NCI-H128 (cell line): Measurements from ENCODE around the gene CHST5.

Source experiments
- DNase-seq: peaks from one replicate; lab custom pipeline; 2025; ENCODE audit not compliant: unreplicated experiment; lab: John Stamatoyannopoulos, UW

CHST5 gene

DNA sequence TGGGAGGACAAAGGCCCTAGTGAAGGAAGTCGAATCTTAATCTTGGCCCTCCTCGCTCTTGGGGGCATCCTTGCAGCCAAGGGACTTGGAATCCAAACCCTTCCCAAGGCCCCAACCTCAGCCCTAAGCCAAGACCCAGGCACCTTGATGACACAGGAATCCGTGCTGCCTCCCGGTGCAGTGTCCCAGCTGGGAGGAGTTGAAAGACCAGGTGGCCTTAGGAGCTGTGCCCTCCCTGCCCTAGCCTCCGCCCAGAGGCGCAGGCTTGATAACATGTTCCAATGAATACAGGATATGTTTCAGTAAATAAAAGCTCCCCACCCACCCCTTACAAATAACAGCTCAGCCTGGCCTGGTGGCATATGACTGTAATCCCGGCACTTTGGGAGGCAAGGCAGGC, at the start of gene CHST5:
CHST5 (minus strand) TSS at position 208 of the 400 bp plus-strand sequence. CDS start 5,724 bp downstream, outside the sequence.
- DNase-seq = no peak

DNA sequence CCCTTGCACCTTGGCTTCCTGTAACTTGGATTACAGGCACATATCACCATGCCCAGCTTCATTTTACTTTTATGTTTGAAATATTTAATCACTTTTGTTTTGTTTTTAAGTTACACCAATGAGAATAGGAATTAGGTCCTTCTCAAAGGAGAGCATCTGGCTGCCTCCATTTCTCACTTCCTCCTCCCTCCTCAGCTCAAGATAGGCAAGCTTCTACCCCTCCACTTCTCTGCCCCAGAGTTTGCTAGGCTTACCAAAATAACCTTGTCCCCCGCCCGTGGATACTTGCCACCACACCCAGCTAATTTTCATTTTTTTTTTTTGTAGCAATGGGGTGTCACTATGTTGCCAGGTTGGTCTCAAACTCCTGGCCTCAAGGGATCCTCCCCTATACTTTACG, 48.2 kb upstream of the CHST5 start:
- no peak for DNase-seq

DNA sequence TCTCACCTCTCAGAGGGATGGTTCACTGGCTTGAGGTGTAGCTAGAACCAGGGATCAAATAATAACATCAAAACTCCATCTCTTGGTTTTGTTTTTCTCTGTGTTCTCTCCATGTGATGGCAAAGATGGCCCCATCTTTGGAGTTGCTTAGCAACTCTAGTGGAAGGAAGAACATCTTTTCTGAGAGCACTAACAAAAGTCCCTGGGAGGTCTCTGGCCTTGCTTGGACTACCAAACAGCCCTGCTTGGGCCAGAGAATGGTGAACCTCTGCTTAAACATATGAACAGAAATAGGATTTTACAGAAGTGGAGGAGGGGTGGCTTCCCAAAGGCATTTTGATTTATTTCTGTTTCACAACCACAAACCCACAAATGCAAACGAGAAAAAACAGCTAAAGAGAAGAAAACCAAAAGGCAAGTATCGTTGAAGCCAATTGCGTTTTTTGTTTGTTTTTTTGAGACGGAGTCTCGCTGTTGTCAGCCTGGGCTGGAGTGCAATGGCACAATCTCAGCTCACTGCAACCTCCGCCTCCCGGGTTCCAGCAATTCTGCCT, 43.5 kb upstream of the CHST5 start:
- no peak for DNase-seq

DNA sequence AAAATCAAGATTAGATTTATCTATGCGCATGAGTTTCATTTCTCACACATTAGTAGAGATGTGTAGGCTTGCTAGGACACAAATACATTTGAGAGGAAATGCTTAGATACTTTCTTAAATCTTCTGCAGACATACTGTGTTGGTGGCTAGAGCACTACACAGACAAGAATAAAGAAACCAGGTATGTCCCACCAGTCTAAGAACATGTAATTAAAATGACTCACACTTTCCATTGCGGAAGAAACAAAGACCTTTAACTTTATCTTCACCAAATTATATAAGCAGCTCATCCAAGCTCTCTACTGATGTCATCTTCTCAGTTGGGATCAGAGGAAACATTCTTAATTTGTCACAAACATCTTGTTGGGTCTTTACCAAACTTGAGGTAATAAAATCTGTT, 42.8 kb upstream of the CHST5 start:
- DNase-seq = no peak

DNA sequence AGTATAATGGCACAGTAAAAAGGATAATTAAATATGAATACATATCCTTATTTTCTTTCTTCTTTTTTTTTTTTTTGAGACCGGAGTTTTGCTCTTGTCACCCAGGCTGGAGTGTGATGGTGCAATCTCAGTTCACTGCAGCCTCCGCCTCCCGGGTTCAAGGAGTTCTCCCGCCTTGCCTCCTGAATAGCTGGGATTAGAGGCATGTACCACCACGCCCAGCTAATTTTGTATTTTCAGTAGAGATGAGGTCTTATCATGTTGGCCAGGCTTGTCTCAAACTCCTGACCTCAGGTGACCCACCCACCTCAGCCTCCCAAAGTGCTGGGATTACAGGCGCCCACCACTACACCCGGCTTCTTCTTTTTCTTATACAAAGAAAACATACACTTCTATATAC, 42.3 kb upstream of the CHST5 start:
- no peak for DNase-seq

DNA sequence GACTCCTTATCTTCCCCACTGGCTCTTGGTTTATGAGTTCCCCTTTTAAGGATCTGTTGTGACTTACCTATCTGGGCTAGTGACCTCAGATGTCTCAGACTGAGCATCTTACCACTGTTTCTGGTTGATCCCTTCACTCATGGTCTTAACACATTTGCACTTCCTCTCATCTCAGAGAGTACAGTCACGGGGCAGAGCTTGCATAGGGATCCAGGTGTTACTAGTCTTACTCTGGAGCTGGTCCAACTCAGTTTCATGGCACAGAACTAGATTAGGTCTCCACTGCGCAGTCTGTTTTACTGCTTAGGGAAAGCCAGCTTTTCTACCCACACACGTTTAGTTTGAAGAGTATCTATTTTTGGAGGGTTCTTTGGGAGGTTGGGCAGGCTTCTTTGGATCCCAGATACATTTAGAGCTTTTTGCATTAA, 40.5 kb upstream of the CHST5 start:
- no peak for DNase-seq

DNA sequence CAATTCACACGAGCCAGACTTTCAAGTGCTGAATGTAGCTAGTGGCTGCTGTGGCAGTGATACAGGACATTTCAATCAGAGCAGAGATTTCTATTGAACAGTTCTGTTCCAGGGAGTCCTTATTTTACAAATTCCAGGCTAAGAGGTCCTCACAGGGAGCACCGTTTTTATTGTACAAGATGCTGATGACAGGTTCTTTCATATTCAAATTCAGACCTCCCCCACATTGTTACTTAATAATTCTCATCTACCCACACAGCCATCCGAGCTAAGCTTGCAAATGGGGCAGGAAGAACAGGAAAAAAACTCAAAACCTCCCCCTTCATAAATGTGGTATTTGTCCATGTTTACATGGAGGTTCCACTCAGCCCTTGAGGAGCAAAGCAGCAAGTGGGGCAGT, 40.0 kb upstream of the CHST5 start:
- no peak for DNase-seq

DNA sequence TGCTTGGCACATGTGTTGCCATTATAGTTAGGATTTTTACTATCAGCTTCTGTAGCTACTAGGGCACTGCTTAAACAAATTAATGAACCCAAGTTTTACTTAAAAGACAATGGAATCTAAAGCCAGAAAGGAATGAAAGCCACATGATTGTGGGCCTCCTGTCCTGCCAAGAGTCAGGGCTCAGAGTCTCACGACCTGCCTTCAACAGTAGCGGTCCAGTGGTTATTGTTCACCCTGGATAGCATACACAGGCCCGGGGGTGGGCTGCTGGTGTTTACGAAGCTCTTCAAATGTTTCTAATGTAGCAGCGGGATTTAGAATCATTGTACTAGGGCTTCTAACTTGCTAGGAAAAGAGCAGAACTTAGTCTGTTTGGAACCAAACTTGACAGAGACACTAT, 38.0 kb upstream of the CHST5 start:
- DNase-seq = no peak

DNA sequence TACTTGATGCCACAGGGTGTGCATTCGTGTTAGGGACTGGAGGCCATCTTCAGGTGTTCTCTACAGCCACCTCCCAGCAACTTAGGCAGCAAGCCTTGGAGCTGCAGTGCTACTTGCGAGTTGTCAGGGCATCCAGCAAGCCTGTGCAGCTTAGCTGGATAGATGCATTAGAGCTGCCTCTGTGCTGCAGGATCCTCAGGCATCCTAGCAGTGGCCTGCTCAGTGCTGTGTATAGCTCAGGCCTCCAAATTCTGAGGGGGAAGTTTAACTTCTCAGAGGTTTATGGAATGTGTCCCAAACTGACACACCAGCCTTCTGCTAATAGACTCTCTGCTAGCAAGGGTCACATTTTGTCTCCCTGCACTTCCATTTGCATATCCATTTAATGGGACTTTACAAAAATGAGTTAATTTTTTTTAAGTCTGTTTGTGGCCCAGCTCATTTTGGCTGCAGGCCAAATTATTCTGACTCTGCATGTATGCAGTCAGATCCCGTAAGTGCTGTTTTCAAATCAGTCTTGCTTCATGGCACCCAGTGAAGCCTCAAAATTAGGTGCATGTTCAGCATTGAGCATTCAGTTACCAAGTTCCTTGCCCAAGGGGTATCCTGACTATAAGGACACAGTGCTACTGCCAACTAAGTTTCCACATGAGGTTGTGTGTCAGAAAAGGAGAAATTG, 37.1 kb upstream of the CHST5 start:
- DNase-seq = no peak

DNA sequence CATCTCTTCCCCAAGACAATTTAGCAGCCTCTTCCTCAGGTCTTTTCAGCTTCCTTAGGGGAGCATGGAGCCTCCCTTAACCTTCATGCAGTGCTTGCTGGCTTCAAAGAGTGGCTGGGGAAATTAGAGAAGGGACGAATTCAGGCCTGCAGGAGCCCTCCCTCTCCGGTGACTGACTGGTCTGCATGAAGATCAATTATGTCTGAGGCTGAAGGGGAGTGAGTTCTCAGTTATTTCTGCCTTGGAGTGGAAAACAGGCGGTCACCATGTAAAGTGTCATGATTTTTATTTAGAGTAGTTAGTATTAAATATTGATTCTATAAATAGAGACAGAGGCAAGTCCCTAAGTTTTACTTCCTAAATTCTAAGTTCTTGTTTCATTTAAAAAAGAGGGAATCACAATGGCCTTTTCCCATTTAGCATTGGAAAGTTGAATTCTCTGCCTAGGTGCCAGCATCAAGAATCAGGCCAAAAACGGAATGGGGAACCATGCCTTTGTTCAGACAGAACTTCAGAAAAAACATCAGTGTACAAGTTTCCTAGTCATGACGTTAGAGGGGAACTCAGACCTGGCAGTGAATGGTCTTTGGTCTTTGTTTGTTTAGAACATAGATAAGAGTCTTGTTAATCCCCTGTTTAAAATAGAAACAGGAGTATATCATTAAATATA, 34.6 kb upstream of the CHST5 start:
- no peak for DNase-seq

DNA sequence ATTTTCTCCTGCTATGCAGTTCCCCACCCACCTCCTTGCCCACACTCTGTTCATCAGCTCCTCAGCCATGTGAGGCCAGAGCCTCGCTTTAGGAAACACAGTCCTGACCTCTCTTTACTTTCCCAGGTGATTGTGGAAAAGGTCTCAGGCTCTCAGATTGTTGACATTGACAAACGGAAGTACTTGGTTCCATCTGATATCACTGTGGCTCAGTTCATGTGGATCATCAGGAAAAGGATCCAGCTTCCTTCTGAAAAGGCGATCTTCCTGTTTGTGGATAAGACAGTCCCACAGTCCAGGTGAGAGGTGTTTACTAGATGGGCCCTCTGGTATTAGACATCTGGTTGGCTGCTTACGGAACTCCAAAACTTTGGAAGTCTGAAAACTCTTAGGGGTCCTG, 32.0 kb upstream of the CHST5 start:
- DNase-seq = no peak

DNA sequence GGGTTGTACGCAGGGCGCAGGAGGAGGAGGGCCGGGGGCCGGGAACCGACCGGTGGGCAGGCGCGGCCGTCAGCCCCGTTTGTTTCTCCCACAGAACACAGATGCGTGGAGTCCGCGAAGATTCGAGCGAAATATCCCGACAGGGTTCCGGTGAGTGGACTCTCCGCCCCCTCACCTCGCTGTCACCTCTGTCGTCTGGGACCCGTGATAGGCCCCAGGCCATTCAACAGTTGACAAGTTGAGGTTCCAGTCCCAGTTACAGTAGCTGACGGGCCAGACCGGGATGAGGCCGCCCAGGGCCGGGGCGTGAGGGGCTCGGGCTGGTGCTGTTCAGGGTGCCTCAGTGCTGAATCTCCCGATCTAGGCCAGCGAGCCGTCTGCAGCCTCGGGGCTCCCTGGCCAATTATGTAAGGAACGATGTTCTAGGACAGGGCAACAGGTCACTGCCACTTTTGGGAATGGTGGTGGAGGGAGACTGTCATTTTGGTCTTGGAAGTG, 30.9 kb upstream of the CHST5 start:
- no peak for DNase-seq

DNA sequence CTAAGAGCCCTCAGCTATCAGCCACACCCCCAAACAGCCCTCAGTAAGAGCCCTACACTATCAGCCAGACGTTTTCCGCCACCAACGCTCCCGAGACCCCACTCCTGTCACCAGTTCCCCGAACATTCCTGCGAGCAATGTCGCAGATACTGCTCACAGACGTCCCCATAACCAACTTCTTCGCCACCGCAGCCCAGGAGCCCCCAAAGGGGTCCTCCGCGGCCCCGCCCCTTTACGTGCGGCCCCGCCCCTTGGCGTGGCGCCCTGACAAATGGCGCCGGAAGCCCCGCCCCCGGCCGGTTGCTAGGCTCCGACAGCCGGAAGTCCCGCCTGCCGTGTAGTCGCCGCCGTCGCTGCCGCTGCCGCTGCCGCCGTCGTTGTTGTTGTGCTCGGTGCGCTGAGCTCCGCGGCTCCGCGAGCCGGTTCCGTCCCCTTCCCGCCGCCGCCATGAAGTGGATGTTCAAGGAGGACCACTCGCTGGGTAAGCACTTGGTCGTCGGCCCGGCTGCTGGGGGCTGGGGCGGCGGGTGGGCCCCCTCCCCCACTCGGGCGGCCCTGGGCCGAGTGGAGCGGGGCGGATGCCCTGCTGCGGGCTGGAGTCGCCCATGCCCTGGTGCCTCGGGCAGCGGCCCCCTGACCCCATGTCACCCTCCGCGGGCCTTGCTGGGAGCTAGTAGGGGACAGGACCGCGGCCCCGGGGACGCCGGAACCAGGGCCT, 30.3 kb upstream of the CHST5 start, which contains the start of gene GABARAPL2:
GABARAPL2 (plus strand) TSS at position 340 of the 718 bp plus-strand sequence; CDS start at position 448, 108 bp downstream.
- DNase-seq = peak; percentile 48

DNA sequence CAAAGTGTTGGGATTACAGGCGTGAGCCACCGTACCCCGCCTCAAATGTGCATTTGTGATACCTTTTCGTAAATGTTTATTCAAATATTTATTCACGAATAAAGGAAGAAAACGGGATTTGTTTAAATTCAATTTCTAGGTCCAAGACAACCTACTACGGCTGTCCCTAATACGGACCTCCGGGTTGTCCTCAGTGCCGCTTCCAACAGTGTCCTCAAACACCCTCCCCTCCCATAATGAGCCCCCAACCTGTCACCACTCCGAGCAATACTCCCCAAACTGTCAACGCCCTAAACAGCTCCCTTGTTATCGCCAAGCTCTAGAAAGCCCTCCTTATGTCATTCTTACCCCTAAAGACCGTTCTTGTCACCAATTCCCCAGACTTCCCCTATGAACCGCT, 29.7 kb upstream of the CHST5 start:
- DNase-seq = no peak

DNA sequence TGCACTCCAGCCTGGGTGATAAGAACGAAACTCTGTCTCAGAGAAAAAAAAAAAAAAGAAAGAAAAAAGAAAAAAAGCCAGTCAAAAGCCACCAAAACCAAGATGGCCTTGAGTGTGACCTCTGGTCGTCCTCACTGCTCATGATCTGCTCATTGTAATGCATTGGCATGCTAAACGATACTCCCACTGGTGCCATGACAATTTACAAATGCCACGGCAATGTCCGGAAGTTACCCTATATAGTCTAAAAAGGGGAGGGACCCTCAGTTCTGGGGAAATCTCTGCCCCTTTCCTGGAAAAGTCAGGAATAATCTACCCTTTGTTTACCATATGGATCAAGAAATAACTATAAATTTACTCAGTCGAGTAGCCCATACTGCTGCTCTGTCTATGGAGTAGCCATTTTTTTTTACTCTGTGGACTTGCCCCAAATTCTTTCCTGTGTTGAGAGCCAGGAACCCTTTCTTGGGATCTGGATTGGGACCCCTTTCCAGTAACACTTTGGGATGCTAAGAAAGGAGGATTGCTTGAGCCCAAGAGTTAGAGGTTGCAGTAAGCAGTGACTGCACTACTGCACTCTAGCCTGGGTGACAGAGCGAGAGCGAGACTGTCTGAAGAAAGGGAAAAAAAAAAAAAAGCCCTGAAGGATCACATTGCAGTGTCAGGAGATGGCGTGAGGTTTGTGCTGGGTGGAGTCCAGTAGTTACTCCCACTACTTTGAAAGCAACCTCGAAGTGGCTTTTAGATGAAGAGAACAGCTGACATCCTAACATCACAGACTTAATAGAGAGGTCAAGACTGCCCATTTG, 23.9 kb upstream of the CHST5 start:
- DNase-seq = no peak

DNA sequence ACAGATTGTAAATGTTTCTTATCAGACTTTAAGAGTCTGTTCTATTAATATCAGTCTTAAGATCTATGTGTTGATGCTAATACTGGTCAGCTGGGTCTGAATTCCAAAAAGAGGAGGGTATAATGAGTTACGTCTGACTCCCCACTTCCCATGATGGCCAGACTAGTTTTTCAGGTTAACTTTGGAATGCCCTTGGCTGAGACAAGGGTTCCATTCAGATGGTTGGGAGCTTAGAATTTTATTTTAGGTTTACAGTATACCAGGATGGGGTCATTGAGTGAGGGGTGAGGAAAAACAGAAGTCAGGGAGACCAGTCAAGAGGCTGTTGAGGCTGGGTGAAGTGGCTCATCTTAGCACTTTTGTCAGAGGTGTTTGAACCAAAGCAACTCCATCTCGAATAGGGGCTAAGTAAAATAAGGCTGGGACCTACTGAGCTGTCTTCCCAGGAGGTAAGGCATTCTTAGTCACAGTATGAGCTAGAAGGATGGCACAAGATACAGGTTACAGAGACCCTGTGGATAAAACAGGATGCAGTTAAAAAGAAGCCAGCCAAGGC, 23.0 kb upstream of the CHST5 start:
- DNase-seq = no peak

DNA sequence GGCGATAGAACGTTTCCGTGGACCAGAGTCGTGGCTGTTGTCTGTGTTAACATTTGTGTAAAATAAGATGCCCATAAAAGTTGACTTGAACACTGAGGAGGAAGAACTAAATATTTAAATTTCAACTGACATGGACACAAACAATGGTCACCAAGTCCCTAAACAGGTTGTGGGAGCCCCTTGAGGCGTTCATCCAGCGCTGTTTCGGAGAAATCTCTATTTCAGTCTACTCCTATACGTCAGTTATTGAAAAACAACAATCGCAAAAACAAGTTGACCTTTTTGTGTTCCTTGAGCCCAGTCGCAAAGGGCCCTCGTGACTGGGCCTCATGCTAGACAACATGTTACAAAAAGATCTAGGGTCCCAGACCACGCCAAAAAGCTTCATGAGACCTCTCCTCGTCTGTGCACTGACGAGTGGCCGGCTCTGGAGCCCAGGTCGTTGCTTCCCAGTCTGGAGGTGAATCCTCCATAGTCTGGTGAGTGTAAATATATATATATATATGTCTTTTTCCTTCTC, 20.6 kb upstream of the CHST5 start:
- DNase-seq = no peak

DNA sequence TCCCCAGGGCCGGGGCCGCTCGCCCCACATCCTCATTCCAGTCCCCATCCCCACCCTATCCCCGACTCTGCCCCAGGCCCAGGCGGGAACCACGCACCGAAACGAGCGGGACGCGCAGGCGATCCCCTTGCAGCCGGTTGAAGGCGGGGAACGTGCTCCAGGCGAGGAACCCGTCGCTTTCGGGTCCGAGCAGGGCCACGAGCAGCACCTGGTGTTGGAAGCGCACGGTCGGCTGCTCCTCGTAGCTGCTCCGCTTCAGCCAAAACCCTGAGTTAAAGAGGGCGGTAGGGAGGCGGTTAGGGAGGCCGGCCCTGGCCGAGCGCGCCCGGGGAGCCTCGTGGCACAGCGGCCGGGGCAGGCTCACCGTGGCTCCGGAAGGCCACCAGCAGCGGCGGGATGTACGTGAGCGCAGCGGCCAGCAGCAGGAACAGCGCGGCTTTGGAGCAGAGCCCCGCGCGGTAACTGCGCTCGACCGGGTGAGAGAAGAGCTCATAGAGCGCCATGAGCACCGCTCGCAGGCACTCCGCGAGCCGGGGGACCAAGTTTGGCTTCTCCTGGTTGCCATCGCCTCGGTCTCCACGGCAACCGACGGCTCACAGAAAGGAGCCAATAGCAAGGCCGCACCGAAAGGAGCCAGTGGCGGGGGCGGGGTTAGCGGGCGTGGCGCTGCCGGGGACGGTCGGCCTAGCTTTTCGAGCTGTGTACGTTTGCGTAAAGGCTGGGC, 20.0 kb upstream of the CHST5 start, which contains the start of gene TMEM231:
TMEM231 (minus strand) TSS at position 546 of the 724 bp plus-strand sequence; CDS start at position 503, 43 bp downstream.
- peak; percentile 84 for DNase-seq

DNA sequence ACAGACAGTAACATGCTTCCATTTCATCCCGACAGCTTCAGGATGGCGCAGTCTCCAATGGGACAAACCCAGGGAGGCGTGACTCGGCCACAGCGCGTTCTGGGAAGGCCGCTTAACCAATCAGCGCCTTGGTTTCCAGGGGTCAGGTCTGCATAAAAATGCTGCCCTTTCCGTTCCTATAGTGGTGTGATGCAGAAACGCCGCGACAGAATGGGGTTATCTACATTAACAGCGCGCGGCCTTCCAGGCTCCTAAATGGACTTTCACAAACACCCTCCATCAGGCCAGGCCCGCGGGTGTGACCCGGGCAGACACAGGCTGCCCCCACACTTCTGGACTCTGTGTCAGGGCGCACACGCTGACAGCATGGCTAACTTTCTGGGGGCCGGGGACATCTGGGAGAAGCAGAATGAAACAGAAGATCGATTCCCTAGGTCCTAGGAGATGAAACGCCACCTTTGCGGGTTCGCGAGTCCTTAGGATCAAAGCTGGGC, 19.4 kb upstream of the CHST5 start:
- DNase-seq = peak; percentile 1
